ENCODE results near the gene KIR2DL1. TPM values are rescaled to one million over a fixed set of nuclear protein-coding genes. Genes with fewer than 3 reads are reported as not detected.

Gene KIR2DL1
- total and polyA plus RNA-seq, 2 of the 4 experiments (the other 2 are of a cell fraction) = not detected

DNA sequence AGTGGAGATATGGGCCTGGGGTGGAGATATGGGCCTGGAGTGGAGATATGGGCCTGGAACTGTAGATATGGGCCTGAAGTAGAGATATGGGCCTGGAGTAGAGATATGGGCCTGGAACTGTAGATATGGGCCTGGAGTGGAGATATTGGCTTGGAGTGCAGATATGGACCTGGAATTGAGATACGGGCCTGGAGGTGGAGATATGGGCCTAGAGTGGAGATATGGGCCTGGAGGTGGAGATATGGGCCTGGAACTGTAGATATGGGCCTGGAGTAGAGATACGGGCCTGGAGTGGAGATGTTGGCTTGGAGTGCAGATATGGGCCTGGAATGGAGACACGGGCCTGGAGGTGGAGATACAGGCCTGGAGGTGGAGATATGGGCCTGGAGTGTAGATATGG, 44.9 kb upstream of the KIR2DL1 start:
- dilution Hi-C loops (cut with HindIII; ENCODE audit: low sequenced_read_pairs, unreplicated experiment) = no loop called here
- no TSS peak for BruUV-seq (replicated peaks)

More for the DNA sequence above, 44.9 kb upstream of the KIR2DL1 start:
- H3K4me3 ChIP-seq (ENCODE audit: insufficient read depth, low read depth, low read length) = no peak overlapping the region
- no peak overlapping the region for H2AFZ ChIP-seq (replicated peaks; ENCODE audit: low read length, poor library complexity)
- H2BK120ac ChIP-seq (ENCODE audit: low read depth, low read length) = no peak overlapping the region
- no peak overlapping the region for H2AK9ac ChIP-seq (replicated peaks; ENCODE audit: low read depth, low read length, poor library complexity)
- WGBS, 2 experiments (ENCODE audit: extremely low coverage in 2 of 2, insufficient read length in 1 of 2) = 20% methylated on average over 1 of the region's 3 CpGs; no CpG with 5 or more reads in 1 of the 2 experiments
- H3K27ac ChIP-seq (ENCODE audit: insufficient read depth, low read length) = no peak overlapping the region
- ATAC-seq (ENCODE audit: low read depth) = no peak
- no peak overlapping the region for H2BK5ac ChIP-seq (ENCODE audit: low read depth, low read length, poor library complexity, severe bottlenecking)
- peaks cover 33% of the 10 kb centered on the region for H3K9me3 ChIP-seq (ENCODE audit: control insufficient read depth, insufficient read depth, low read length)
- H3K9ac ChIP-seq (ENCODE audit: low read depth, low read length) = no peak overlapping the region
- ChIA-PET CTCF (no interaction called here), POLR2A (ENCODE audit: unreplicated experiment) (no interaction called here)
- no peak overlapping the region for H2BK20ac ChIP-seq (ENCODE audit: low read depth, low read length)
- H3K4ac ChIP-seq (ENCODE audit: low read depth, low read length) = no peak overlapping the region
- TF ChIP-seq MAZ (IDR thresholded peaks at IDR 0.05; ENCODE audit: borderline replicate concordance, low read depth, low read length) = no peak
- no peak for TF ChIP-seq SMC3 (IDR thresholded peaks at IDR 0.05; ENCODE audit: low read depth, low read length)
- no peak for TF ChIP-seq CEBPB (IDR thresholded peaks at IDR 0.05; ENCODE audit: low read depth, low read length)
- no peak for TF ChIP-seq FOS (IDR thresholded peaks at IDR 0.05; ENCODE audit: low read depth, low read length)
- TF ChIP-seq MAFK (IDR thresholded peaks at IDR 0.05; ENCODE audit: low read depth, low read length) = no peak
- TF ChIP-seq BHLHE40 (IDR thresholded peaks at IDR 0.05; ENCODE audit: low read depth, low read length) = no peak
- no peak for TF ChIP-seq MXI1 (IDR thresholded peaks at IDR 0.05; ENCODE audit: borderline replicate concordance, low read depth, low read length)
- no peak for TF ChIP-seq POLR2A (IDR thresholded peaks at IDR 0.05; ENCODE audit: low read depth, low read length)
- TF ChIP-seq, protein P1, sequence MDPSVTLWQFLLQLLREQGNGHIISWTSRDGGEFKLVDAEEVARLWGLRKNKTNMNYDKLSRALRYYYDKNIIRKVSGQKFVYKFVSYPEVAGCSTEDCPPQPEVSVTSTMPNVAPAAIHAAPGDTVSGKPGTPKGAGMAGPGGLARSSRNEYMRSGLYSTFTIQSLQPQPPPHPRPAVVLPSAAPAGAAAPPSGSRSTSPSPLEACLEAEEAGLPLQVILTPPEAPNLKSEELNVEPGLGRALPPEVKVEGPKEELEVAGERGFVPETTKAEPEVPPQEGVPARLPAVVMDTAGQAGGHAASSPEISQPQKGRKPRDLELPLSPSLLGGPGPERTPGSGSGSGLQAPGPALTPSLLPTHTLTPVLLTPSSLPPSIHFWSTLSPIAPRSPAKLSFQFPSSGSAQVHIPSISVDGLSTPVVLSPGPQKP (IDR thresholded peaks at IDR 0.05; ENCODE audit: borderline replicate concordance, low read depth, low read length) = no peak
- H3K18ac ChIP-seq (ENCODE audit: low read depth, low read length) = no peak overlapping the region
- H3K14ac ChIP-seq (replicated peaks; ENCODE audit: low read depth, low read length) = no peak overlapping the region
- no peaks in the 10 kb centered on the region for H3K27me3 ChIP-seq (ENCODE audit: control insufficient read depth, insufficient read depth, low read length)
- no peaks in the 10 kb centered on the region for H3K9me1 ChIP-seq (ENCODE audit: insufficient read depth, low read length)
- no peak overlapping the region for H4K91ac ChIP-seq (ENCODE audit: insufficient read depth, low read depth, low read length)
- no peak overlapping the region for H4K5ac ChIP-seq (ENCODE audit: low read depth, low read length)
- no peak overlapping the region for H3K23ac ChIP-seq (ENCODE audit: low read depth, low read length)
- no peak overlapping the region for H3K4me2 ChIP-seq (ENCODE audit: low read depth, low read length)
- no peaks in the 10 kb centered on the region for H3K36me3 ChIP-seq (ENCODE audit: control insufficient read depth, insufficient read depth, low read length)
- H3K79me1 ChIP-seq (ENCODE audit: low read depth in 1 of 2, low read length in 2 of 2) = no peaks in the 10 kb centered on the region
- H4K8ac ChIP-seq (ENCODE audit: low read depth in 2 of 2, low read length in 2 of 2) = no peak overlapping the region
- intact Hi-C loops (cut with micrococcal nuclease) = no loop called here
- in situ Hi-C loops (cut with MboI; ENCODE audit: low sequenced_read_pairs) = no loop called here
- DNase-seq = no peak
- no peaks in the 10 kb centered on the region for H3K4me1 ChIP-seq (ENCODE audit: control insufficient read depth, insufficient read depth, low read length)
- H2BK15ac ChIP-seq (ENCODE audit: low read depth, low read length) = no peak overlapping the region
- no peak overlapping the region for H2AK5ac ChIP-seq (ENCODE audit: low read depth, low read length)
- no peaks in the 10 kb centered on the region for H4K20me1 ChIP-seq (ENCODE audit: insufficient read depth, low read length)
- H3K56ac ChIP-seq (ENCODE audit: extremely low read depth, insufficient read depth, low read length) = no peak overlapping the region

All from IMR-90 (cell line).